ENCODE data around the gene MCRS1. TPM values are rescaled to one million over a fixed set of nuclear protein-coding genes. Genes with fewer than 3 reads are reported as not detected.

Gene MCRS1
- total RNA-seq, 1 donor from 2014 or later = 65.6 TPM

- Mint-ChIP-seq H3K4me1 (peaks cover 35% of the 10 kb centered on the region), H3K36me3 (no peaks in the 10 kb centered on the region), H3K27ac (no peak overlapping the region), H3K27me3 (ENCODE audit: low read depth) (peaks cover 81% of the 10 kb centered on the region), H3K9me3 (no peaks in the 10 kb centered on the region), H3K4me3 (peak overlapping the region; percentile 46)
- DNase-seq (ENCODE audit: low spot score in 2 of 2, unreplicated experiment in 2 of 2) = no peak
- TF ChIP-seq CTCF (IDR thresholded peaks at IDR 0.05; ENCODE audit: unreplicated experiment) = no peak
Observed at GRCh38 chr12:49539406-49540228, 28.3 kb downstream of the MCRS1 start.

GRCh38 chr12:49538510-49539403, 29.2 kb downstream of the MCRS1 start, which contains the start of gene KCNH3:
TSS of gene KCNH3 (plus strand) at chr12:49539030. CDS start at chr12:49539417, 387 bp downstream.
- TF ChIP-seq CTCF (IDR thresholded peaks at IDR 0.05; ENCODE audit: unreplicated experiment) = no peak
- peak; percentile 68 to 70 for DNase-seq (ENCODE audit: low spot score in 2 of 2, unreplicated experiment in 2 of 2)
- Mint-ChIP-seq H3K36me3 (no peaks in the 10 kb centered on the region), H3K9me3 (no peaks in the 10 kb centered on the region), H3K27me3 (ENCODE audit: low read depth) (peaks cover 74% of the 10 kb centered on the region), H3K27ac (no peak within 1 kb of the TSS), H3K4me1 (peaks cover 33% of the 10 kb centered on the region), H3K4me3 (peak within 1 kb of the TSS; percentile 63)

GRCh38 chr12:49537752-49538509, 30.0 kb downstream of the MCRS1 start:
- TF ChIP-seq CTCF (IDR thresholded peaks at IDR 0.05; ENCODE audit: unreplicated experiment) = no peak
- H3K27ac Mint-ChIP-seq = no peak overlapping the region
- peak in 1 of 2 experiments; percentile 46 for DNase-seq (ENCODE audit: low spot score in 2 of 2, unreplicated experiment in 2 of 2)
- H3K27me3 Mint-ChIP-seq (ENCODE audit: low read depth) = peaks cover 66% of the 10 kb centered on the region
- H3K36me3 Mint-ChIP-seq = no peaks in the 10 kb centered on the region
- no peaks in the 10 kb centered on the region for H3K9me3 Mint-ChIP-seq
- H3K4me3 Mint-ChIP-seq = peak overlapping the region; percentile 68
- peaks cover 33% of the 10 kb centered on the region for H3K4me1 Mint-ChIP-seq

- H3K27me3 Mint-ChIP-seq (ENCODE audit: low read depth) = peaks cover 59% of the 10 kb centered on the region
Observed at GRCh38 chr12:49537231-49537751, 30.7 kb downstream of the MCRS1 start.

More at GRCh38 chr12:49537231-49537751, 30.7 kb downstream of the MCRS1 start:
- Mint-ChIP-seq H3K27ac (no peak overlapping the region), H3K4me3 (peak overlapping the region; percentile 68), H3K9me3 (no peaks in the 10 kb centered on the region), H3K36me3 (no peaks in the 10 kb centered on the region), H3K4me1 (peaks cover 33% of the 10 kb centered on the region)
- no peak for TF ChIP-seq CTCF (IDR thresholded peaks at IDR 0.05; ENCODE audit: unreplicated experiment)
- DNase-seq (ENCODE audit: low spot score in 2 of 2, unreplicated experiment in 2 of 2) = peak in 1 of 2 experiments; percentile 36

Data from mesothelial cell of epicardium (in vitro differentiated cells).